ENCODE results near the gene ATG9A.

DNA sequence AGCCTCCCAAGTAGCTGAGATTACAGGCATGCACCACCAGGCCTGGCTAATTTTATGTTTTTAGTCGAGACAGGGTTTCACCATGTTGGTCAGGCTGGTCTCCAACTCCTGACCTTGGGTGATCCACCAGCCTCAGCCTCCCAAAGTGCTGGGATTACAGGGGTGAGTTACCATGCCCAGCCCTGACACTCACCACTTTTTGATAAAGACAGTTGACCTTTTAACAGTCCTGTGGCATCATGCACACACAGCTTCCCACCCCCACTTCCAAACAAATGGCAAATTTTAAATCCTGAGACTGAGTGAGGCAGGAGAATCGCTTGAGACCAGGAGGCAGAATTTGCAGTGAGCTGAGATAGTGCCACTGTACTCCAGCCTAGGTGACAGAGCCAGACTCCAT is 43.6 kb upstream of the ATG9A start:
- TF ChIP-seq CTCF (IDR thresholded peaks at IDR 0.05; ENCODE audit: insufficient read depth, low read length, poor library complexity, severe bottlenecking) (no peak), EZH2phosphoT487 (conservative IDR thresholded peaks at IDR 0.05; ENCODE audit: low read length) (no peak)

All from SU-DHL-6 (cell line).